CD4-positive, alpha-beta T cell treated with Interleukin-15 for 4 hours (primary cell): ENCODE measurements around the gene FOXI3.

ENCODE experiments used
- DNase-seq: peaks from one replicate; pipeline ENCODE4 v3.0.0-alpha.2; 2020; ENCODE audit warnings: low spot score

FOXI3 gene

GRCh38 chr2:88452565-88452905 lies at the start of gene FOXI3:
TSS of gene FOXI3 (minus strand) at chr2:88452693. CDS start at chr2:88452535, 158 bp downstream.
- DNase-seq, result no peak

- no peak for DNase-seq
These were observed 48.2 kb upstream of the FOXI3 start for GRCh38 chr2:88500691-88501090.

GRCh38 chr2:88499204-88499603 lies 46.7 kb upstream of the FOXI3 start:
- DNase-seq, result no peak

- DNase-seq, result no peak
These were observed 41.0 kb upstream of the FOXI3 start for GRCh38 chr2:88493481-88493880.

- DNase-seq, result no peak
These were observed 39.5 kb upstream of the FOXI3 start for GRCh38 chr2:88492002-88492401.

GRCh38 chr2:88489181-88489580 lies 36.7 kb upstream of the FOXI3 start:
- DNase-seq, result no peak

- no peak for DNase-seq
These were observed 30.7 kb upstream of the FOXI3 start for GRCh38 chr2:88483200-88483599.

GRCh38 chr2:88481691-88482336 lies 29.3 kb upstream of the FOXI3 start:
- no peak for DNase-seq

GRCh38 chr2:88472811-88473210 lies 20.3 kb upstream of the FOXI3 start:
- no peak for DNase-seq

GRCh38 chr2:88471083-88471942 lies 18.8 kb upstream of the FOXI3 start:
- no peak for DNase-seq

- no peak for DNase-seq
These were observed 17.0 kb upstream of the FOXI3 start for GRCh38 chr2:88469202-88470114.

- no peak for DNase-seq
These were observed 11.7 kb upstream of the FOXI3 start for GRCh38 chr2:88464153-88464552.

- DNase-seq, result no peak
These were observed 6.1 kb upstream of the FOXI3 start for GRCh38 chr2:88458633-88459032.

GRCh38 chr2:88452980-88453582 lies 588 bp upstream of the FOXI3 start:
- DNase-seq, result no peak

- DNase-seq, result no peak
These were observed 505 bp downstream of the FOXI3 start for GRCh38 chr2:88451811-88452564.

GRCh38 chr2:88450925-88451810 lies 1.3 kb downstream of the FOXI3 start:
- DNase-seq, result no peak

GRCh38 chr2:88450186-88450585 lies 2.3 kb downstream of the FOXI3 start:
- DNase-seq, result no peak

- DNase-seq, result no peak
These were observed 4.2 kb downstream of the FOXI3 start for GRCh38 chr2:88448248-88448647.

- no peak for DNase-seq
These were observed 9.0 kb downstream of the FOXI3 start for GRCh38 chr2:88443353-88443938.

- DNase-seq, result no peak
These were observed 10.0 kb downstream of the FOXI3 start for GRCh38 chr2:88442473-88442872.
